ENCODE data around the gene PKD2. TPM values are rescaled to one million over a fixed set of nuclear protein-coding genes. Genes with fewer than 3 reads are reported as not detected.

PKD2 gene
- polyA plus RNA-seq, 1 of the 3 experiments (the other 2 are of a cell fraction), result 44.6 TPM

GRCh38 chr4:87970121-87970520 is 37.3 kb upstream of the PKD2 start:
- no peak for DNase-seq
- no peaks in the 10 kb centered on the region for H4K20me1 ChIP-seq (ENCODE audit: insufficient read depth)
- H3K4me3 ChIP-seq (ENCODE audit: low read depth in 2 of 2, low read length in 1 of 2), result no peak overlapping the region
- H3K4me1 ChIP-seq (ENCODE audit: control insufficient read depth in 1 of 2, insufficient read depth in 2 of 2, low read depth in 1 of 2, low read length in 1 of 2), result no peaks in the 10 kb centered on the region; a peak in 1 of 4 replicates
- WGBS (ENCODE audit: low lambda C conversion rate), result 79% methylated on average over 2 of the region's 2 CpGs
- no peaks in the 10 kb centered on the region for H3K9me3 ChIP-seq
- no peak overlapping the region for H3K4me2 ChIP-seq
- no peaks in the 10 kb centered on the region for H3F3A ChIP-seq (replicated peaks; ENCODE audit: insufficient read depth)
- H3K9me2 ChIP-seq, result no peaks in the 10 kb centered on the region; the same call in 1 of the 2 replicates
- H3K9ac ChIP-seq, result no peak overlapping the region
- ChIA-PET POLR2A (no interaction called here), CTCF (interaction anchor here (1.0 to 12.0 kb wide), 2 partner anchors 10 to 119 kb away, joined by 3 to 182 read pairs; no protein-coding TSS in a partner anchor)
- H3K27me3 ChIP-seq (ENCODE audit: insufficient read depth), result no peaks in the 10 kb centered on the region
- TF ChIP-seq USF1 (IDR thresholded peaks at IDR 0.05; ENCODE audit: borderline replicate concordance, low read depth), result no peak
- TF ChIP-seq, protein P1, sequence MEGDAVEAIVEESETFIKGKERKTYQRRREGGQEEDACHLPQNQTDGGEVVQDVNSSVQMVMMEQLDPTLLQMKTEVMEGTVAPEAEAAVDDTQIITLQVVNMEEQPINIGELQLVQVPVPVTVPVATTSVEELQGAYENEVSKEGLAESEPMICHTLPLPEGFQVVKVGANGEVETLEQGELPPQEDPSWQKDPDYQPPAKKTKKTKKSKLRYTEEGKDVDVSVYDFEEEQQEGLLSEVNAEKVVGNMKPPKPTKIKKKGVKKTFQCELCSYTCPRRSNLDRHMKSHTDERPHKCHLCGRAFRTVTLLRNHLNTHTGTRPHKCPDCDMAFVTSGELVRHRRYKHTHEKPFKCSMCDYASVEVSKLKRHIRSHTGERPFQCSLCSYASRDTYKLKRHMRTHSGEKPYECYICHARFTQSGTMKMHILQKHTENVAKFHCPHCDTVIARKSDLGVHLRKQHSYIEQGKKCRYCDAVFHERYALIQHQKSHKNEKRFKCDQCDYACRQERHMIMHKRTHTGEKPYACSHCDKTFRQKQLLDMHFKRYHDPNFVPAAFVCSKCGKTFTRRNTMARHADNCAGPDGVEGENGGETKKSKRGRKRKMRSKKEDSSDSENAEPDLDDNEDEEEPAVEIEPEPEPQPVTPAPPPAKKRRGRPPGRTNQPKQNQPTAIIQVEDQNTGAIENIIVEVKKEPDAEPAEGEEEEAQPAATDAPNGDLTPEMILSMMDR (IDR thresholded peaks at IDR 0.05), result no peak
- no peak for TF ChIP-seq JUND (IDR thresholded peaks at IDR 0.05)
- TF ChIP-seq MXI1 (IDR thresholded peaks at IDR 0.05; ENCODE audit: low read depth, low read length), result no peak
- TF ChIP-seq YY1 (IDR thresholded peaks at IDR 0.05; ENCODE audit: low read depth), result no peak
- TF ChIP-seq REST (IDR thresholded peaks at IDR 0.05; ENCODE audit: low read depth, low read length), result no peak
- no peak for TF ChIP-seq NRF1 (IDR thresholded peaks at IDR 0.05; ENCODE audit: low read depth, low read length)
- no peak for TF ChIP-seq NFIC (IDR thresholded peaks at IDR 0.05; ENCODE audit: borderline replicate concordance)
- TF ChIP-seq RAD21 (IDR thresholded peaks at IDR 0.05; ENCODE audit: low read length), result no peak
- no peak for TF ChIP-seq EZH2phosphoT487 (IDR thresholded peaks at IDR 0.05; ENCODE audit: borderline replicate concordance, low read depth)
- TF ChIP-seq EP300 (IDR thresholded peaks at IDR 0.05; ENCODE audit: borderline replicate concordance in 1 of 2, low read depth in 1 of 2, low read length in 1 of 2), result no peak
- TF ChIP-seq FOXM1 (IDR thresholded peaks at IDR 0.05; ENCODE audit: low read depth), result no peak
- no peak for TF ChIP-seq TAF1 (IDR thresholded peaks at IDR 0.05; ENCODE audit: borderline replicate concordance, low read depth, low read length)
- no peak for TF ChIP-seq POLR2AphosphoS5 (IDR thresholded peaks at IDR 0.05; ENCODE audit: low read depth, low read length)
- no peak for TF ChIP-seq GATA2 (CRISPR knock-in tag; IDR thresholded peaks at IDR 0.05)
- no peak for TF ChIP-seq RCOR1 (IDR thresholded peaks at IDR 0.05; ENCODE audit: low read length)
- TF ChIP-seq RXRA (IDR thresholded peaks at IDR 0.05; ENCODE audit: borderline replicate concordance, low read depth), result no peak
- TF ChIP-seq, protein P2, sequence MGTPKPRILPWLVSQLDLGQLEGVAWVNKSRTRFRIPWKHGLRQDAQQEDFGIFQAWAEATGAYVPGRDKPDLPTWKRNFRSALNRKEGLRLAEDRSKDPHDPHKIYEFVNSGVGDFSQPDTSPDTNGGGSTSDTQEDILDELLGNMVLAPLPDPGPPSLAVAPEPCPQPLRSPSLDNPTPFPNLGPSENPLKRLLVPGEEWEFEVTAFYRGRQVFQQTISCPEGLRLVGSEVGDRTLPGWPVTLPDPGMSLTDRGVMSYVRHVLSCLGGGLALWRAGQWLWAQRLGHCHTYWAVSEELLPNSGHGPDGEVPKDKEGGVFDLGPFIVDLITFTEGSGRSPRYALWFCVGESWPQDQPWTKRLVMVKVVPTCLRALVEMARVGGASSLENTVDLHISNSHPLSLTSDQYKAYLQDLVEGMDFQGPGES (IDR thresholded peaks at IDR 0.05; ENCODE audit: low read depth, low read length), result no peak
- no peak for TF ChIP-seq TEAD4 (IDR thresholded peaks at IDR 0.05; ENCODE audit: borderline replicate concordance, insufficient read depth)
- no peak for TF ChIP-seq SMC3 (IDR thresholded peaks at IDR 0.05; ENCODE audit: low read depth, low read length)
- H3K36me3 ChIP-seq (replicated peaks in 1 of 2; ENCODE audit: control insufficient read depth in 1 of 2, insufficient read depth in 2 of 2, low read length in 1 of 2), result no peaks in the 10 kb centered on the region
- no peak overlapping the region for H2AFZ ChIP-seq (ENCODE audit: low read depth)
- no peaks in the 10 kb centered on the region for H3K79me2 ChIP-seq (ENCODE audit: insufficient read depth)
- H3K27ac ChIP-seq (ENCODE audit: low read depth in 2 of 2, low read length in 1 of 2), result no peak overlapping the region

Data from SK-N-SH (cell line).